Measurements from ENCODE around the gene MCOLN1. TPM values are rescaled to one million over a fixed set of nuclear protein-coding genes. Genes with fewer than 3 reads are reported as not detected.

The MCOLN1 gene
- total RNA-seq, 2 experiments from 2014 or later = 17.7 to 18.8 TPM

DNA sequence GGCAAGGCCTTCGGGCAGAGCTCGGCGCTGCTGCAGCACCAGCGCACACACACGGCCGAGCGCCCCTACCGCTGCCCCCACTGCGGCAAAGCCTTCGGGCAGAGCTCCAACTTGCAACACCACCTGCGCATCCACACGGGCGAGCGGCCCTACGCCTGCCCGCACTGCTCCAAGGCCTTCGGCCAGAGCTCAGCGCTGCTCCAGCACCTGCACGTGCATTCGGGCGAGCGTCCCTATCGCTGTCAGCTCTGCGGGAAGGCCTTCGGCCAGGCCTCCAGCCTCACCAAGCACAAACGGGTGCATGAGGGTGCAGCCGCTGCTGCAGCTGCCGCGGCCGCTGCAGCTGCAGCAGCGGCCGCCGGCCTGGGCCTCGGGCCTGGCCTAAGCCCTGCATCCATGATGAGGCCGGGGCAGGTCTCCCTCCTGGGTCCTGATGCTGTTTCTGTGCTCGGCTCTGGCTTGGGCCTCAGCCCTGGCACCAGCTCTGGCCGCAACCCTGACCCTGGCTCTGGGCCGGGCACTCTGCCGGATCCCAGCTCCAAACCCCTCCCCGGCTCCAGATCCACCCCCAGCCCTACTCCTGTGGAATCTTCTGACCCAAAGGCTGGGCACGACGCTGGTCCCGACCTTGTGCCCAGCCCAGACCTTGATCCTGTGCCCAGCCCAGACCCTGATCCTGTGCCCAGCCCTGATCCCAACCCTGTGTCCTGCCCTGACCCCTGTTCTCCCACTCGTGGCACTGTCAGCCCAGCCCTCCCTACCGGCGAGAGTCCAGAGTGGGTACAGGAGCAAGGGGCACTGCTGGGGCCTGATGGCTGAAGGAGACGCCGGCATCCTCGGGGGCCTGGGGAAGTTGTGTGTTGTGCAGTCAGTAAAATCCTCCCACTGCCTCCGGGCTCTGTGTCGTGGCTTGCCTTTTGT is 2.0 kb upstream of the MCOLN1 start:
- ChIA-PET CTCF (interaction anchor here (0.6 to 1.0 kb wide), 4 partner anchors 18 to 176 kb away, joined by 3 to 4 read pairs (median 3); no protein-coding TSS in a partner anchor), POLR2A (interaction anchor here (0.6 kb wide), 1 partner anchor 25 kb away, joined by 3 read pairs; no protein-coding TSS in a partner anchor)

GRCh38 chr19:7521551-7522071 is 813 bp upstream of the MCOLN1 start:
- CTCF ChIA-PET = interaction anchor here (0.5 to 1.5 kb wide), 5 partner anchors 19 to 154 kb away, joined by 3 to 4 read pairs (median 3); no protein-coding TSS in a partner anchor
- POLR2A ChIA-PET = interaction anchor here (0.7 to 0.9 kb wide), 3 partner anchors 12 to 132 kb away, joined by 3 read pairs; no protein-coding TSS in a partner anchor

DNA sequence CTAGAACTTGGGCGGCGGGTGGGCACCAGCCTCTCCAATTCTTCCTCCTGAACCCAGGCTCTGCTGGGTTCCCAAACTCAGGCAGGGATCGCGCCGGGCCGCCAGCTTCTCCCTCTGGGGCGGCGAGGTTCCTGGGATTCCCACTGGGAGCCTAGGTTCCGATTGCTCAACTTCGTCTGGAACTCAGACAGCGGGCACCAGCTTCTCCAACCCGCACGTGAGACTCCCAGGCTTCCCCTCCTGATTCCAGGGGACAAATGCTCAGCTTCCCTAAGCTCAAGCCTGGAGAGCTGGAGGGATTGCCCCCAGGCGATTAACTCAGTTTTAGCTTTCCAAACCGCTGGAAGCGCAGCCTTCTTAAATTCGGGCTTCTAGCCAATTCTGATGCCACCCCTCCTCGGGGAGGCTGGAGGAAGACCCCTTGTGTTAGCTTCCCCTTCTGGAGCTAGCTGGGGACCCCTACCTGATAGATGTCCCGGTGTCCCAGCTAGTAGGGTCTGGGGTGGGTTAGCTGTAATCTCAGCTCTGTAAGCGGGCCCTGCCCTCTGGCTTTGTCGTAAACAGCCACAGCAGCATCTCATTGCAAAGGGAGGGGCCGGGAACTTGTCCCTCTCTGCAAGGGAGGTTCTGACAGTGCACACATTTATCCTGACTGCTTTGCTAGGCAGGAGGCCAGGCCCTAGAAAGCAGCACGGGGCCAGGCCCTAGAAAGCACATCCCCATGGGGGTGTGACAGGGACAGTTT is 671 bp downstream of the MCOLN1 start:
- CTCF ChIA-PET = interaction anchor here (0.6 to 1.7 kb wide), 8 partner anchors 10 to 374 kb away, joined by 3 to 9 read pairs (median 3); partner anchors contain the start of gene PNPLA6
- POLR2A ChIA-PET = interaction anchor here (0.6 kb wide), 1 partner anchor 55 kb away, joined by 3 read pairs; no protein-coding TSS in a partner anchor

DNA sequence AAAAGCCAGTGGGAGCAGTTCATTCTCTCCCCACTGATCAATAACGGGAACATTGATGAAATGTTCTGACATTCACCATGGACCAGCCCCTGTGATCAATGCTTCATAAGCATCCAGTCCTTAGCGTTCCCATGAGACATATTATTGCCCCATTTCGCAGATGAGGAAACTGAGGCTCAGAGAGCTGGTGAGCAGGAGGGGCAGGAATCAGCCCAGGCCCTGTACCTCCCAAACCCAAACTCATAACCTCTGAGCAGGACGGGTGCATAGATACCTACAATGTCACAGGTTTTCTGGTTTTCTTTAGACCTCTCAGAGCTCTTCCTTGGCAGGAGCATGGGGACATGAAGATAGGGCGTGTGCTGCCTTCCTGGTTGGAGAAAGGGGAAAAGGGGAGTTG is 2.1 kb downstream of the MCOLN1 start:
- POLR2A ChIA-PET = no interaction called here
- CTCF ChIA-PET = no interaction called here

- POLR2A ChIA-PET = no interaction called here
- CTCF ChIA-PET = interaction anchor here (0.6 kb wide), 1 partner anchor 351 kb away, joined by 3 read pairs; no protein-coding TSS in a partner anchor
Observed at GRCh38 chr19:7524992-7525739, 2.7 kb downstream of the MCOLN1 start.

GRCh38 chr19:7526059-7526929 is 3.9 kb downstream of the MCOLN1 start:
- CTCF ChIA-PET = interaction anchor here (0.6 to 0.7 kb wide), 2 partner anchors 353 to 1304 kb away, joined by 3 read pairs; no protein-coding TSS in a partner anchor
- POLR2A ChIA-PET = no interaction called here

- CTCF ChIA-PET = interaction anchor here (0.6 kb wide), 1 partner anchor 942 kb away, joined by 3 read pairs; no protein-coding TSS in a partner anchor
- POLR2A ChIA-PET = interaction anchor here (0.6 kb wide), 1 partner anchor 69 kb away, joined by 4 read pairs; no protein-coding TSS in a partner anchor
Observed at GRCh38 chr19:7527516-7528191, 5.2 kb downstream of the MCOLN1 start.

GRCh38 chr19:7528192-7528519 is 5.7 kb downstream of the MCOLN1 start:
- POLR2A ChIA-PET = no interaction called here
- CTCF ChIA-PET = no interaction called here

DNA sequence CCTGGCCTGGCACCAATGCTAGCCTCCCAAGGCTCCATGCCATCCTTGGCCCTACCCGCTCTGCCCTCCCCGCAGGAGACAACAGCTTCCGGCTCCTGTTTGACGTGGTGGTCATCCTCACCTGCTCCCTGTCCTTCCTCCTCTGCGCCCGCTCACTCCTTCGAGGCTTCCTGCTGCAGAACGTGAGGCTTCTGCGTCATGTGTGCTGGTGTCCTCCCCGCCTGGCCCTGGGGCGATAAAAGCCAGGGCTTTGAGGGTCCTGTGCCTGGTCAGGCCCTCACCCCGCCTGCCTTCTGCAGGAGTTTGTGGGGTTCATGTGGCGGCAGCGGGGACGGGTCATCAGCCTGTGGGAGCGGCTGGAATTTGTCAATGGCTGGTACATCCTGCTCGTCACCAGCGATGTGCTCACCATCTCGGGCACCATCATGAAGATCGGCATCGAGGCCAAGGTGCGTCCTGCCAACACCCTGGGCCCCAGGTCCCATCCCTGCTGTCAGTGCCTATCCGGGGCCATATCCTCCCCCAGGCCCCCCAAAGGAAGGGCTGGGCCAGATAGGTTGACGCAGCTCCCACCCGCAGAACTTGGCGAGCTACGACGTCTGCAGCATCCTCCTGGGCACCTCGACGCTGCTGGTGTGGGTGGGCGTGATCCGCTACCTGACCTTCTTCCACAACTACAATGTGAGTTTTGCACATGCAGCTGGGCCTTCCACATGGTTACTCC is 6.3 kb downstream of the MCOLN1 start:
- ChIA-PET POLR2A (no interaction called here), CTCF (no interaction called here)

DNA sequence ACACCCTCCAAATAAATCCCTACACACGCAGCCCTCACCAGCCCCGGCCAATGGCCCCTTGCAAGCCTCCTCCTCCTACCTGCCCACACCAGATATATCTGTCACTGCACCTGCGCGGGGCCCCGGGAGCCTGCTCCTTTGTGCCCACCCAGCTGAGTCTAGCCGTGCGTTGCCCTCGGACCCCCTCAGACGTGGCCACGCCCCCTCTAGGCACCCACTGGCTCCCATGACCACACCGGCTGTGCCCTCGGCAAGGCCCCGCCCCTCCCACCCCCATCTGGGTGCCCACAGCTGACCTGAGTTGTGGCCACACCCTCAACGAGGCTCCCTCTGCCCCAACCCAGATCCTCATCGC is 6.8 kb downstream of the MCOLN1 start:
- CTCF ChIA-PET = no interaction called here
- POLR2A ChIA-PET = no interaction called here

DNA sequence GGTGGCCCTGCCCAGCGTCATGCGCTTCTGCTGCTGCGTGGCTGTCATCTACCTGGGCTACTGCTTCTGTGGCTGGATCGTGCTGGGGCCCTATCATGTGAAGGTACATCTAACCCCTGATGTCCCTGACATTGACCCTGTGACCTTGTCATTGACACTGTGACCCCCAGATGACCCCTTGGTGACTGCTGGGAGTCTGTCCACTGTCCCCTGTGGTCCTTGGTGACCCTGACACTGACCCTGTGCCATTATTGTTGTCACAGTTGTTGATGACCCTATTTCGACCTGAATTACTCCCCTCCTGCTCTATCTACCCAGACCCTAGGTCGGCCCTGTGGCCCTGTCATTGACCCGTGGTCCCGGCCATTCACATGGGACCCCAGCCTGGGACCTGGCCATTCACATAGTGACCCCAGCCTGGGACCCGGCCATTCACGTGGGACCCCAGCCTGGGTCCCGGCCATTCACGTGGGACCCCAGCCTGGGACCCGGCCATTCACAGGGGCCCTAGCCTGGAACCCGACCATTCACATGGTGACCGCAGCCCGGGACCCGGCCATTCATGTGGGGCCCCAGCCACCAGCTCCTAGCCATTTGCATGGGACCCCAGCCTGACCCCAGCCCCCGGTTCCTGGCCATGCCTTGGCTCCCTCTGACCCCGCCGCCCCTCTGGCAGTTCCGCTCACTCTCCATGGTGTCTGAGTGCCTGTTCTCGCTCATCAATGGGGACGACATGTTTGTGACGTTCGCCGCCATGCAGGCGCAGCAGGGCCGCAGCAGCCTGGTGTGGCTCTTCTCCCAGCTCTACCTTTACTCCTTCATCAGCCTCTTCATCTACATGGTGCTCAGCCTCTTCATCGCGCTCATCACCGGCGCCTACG is 7.4 kb downstream of the MCOLN1 start:
- POLR2A ChIA-PET = no interaction called here
- CTCF ChIA-PET = no interaction called here

DNA sequence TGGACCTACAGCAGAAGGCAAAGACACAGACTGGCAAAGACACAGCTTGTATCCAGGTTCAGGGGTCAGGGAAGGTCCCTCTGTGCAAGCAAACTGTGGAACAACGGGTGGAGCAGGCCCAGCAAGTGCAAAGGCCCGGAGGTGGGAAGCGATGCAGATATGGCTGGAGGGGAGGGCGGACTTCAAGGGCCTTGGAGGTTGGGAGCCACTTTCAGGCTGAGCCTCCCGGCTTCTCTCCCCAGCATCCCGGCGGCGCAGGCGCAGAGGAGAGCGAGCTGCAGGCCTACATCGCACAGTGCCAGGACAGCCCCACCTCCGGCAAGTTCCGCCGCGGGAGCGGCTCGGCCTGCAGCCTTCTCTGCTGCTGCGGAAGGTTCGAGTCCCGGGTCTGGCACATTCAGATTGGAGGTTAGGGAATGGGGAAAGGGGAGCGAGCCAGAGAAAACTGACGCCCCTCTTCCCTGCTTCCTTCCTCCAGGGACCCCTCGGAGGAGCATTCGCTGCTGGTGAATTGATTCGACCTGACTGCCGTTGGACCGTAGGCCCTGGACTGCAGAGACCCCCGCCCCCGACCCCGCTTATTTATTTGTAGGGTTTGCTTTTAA is 11.0 kb downstream of the MCOLN1 start:
- CTCF ChIA-PET = interaction anchor here (1.0 kb wide), 1 partner anchor 10 kb away, joined by 6 read pairs; no protein-coding TSS in a partner anchor
- POLR2A ChIA-PET = interaction anchor here (0.6 to 0.8 kb wide), 3 partner anchors 11 to 188 kb away, joined by 3 to 6 read pairs (median 3); partner anchors contain the start of gene MCOLN1

DNA sequence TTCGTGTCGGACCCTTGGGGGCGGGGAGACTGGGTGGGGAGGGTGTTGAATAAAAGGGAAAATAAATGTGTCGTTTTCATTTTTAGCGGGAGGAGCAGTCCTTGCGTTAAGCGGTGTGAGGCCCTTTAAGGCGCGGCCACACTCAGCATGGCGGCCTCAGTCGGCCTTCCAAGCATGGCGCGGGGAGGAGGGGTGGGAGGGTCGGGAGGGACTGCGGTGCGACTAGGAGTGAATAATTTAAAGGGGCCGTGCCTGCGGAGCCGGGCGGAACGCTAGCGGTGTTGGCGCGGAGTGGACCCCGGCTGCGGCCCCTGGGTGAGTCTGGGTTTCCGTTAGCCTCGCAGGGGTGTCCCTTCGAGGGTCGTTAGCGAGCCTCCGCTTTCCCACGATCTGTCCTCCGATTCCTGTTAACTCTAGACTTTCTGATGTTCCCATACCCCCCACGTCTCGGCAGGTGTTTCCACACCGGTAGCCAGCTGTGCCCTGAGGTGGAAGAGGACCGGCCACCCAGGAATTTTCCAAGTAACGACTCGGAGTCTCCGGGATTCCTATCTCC is 11.6 kb downstream of the MCOLN1 start:
- POLR2A ChIA-PET = interaction anchor here (0.6 to 1.0 kb wide), 3 partner anchors 12 to 372 kb away, joined by 3 read pairs; no protein-coding TSS in a partner anchor
- CTCF ChIA-PET = interaction anchor here (0.6 to 1.4 kb wide), 2 partner anchors 141 to 180 kb away, joined by 3 to 5 read pairs; no protein-coding TSS in a partner anchor

DNA sequence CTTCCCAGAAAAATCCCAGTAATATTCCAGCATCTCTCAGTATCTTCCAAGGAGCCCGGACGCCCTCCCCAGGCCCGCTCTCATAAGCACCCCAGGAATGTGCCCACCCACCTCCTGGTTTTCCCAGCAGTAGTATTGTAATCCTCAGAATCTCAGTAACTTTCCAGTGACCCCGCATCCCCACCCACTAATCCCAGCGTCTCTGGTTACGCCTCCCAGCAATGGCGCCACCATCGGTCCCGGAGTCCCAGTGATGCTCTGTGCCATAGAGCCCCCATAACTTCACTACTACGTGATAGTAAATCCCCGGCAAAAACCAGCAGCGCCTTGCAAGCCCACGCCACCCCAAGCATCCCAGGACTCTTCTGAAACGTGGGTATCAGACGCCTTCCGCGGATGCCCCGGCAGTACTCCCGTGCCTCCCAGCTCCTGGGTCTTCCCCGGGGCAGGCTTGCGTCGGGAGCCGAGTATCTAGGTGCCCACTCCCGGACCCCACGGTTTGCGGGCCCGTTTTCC is 12.2 kb downstream of the MCOLN1 start:
- CTCF ChIA-PET = interaction anchor here (0.6 to 1.4 kb wide), 4 partner anchors 12 to 181 kb away, joined by 3 to 5 read pairs (median 4); partner anchors contain the start of gene MCOLN1
- POLR2A ChIA-PET = interaction anchor here (0.6 to 1.0 kb wide), 2 partner anchors 13 to 24 kb away, joined by 3 read pairs; no protein-coding TSS in a partner anchor
